GM21381 (cell line): ENCODE measurements around the gene GAL3ST1.
"Not testable (repeated sequence)": the region's sequence is repeated elsewhere in the genome, so short reads cannot be mapped to it uniquely, and the experiment has no call there.

ENCODE experiments used
- ATAC-seq: cut with Tn5 transposase; IDR thresholded peaks from one replicate; pipeline ENCODE4 v1.9.1; 2021; ENCODE audit warnings: mild to moderate bottlenecking, moderate library complexity; ENCODE audit not compliant: unreplicated experiment

Gene GAL3ST1

DNA sequence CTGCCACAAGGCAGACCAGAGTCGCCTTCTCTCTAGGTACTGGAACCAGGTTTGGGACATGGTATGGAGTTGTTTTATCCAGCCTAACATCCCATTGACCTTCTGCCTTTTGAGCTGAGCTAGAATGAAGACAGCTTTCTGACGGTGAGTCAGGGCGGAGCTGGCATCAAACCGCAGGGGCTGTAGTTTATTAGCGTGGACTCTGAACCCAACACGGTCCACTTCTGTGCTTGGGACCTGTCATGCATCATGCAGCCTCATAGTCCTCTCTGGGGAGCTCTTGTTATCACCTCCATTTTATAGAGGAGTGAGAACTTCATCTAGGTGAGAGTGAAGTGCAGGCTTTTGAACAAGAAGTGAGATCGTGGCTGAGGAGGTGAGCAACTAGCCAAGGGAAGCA, 8.3 kb downstream of the GAL3ST1 start:
- ATAC-seq: no peak

DNA sequence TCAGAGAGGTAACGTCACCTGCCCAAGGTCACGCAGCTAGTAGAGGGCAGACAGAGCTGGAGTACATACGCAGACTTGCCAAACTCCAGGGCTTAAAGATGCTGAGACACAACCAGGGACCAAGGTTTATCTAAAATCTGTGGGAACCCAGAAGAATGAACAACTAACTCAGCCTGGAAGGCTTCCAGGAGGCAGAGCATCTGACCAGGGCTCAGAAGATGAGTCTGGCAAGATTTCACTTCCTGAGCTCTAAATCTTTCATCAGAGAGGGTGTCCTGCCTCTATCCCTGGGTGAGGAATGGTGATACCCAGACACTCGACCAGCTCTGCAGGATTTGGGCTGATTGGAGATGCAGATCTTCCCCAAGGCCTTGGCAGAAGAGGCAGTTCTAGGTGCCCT, 9.1 kb downstream of the GAL3ST1 start:
- ATAC-seq: no peak

DNA sequence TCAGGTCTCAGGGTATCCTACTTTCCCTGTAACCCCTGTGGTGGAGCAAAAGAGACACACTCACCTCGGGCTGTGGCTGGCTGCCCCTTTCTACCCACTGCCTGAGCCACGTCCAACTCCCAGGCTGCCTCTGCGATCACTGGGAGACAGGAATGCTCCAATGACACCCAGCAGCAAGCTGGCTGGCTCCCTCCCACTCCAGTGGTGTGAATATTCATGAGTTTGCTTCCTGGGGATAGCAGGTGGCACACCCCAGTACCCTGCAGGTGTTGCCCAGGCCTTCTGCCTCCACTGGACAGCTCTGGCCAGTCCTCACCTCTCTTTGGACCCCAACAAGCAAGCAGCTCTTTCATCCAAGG, 9.7 kb downstream of the GAL3ST1 start:
- ATAC-seq: no peak

DNA sequence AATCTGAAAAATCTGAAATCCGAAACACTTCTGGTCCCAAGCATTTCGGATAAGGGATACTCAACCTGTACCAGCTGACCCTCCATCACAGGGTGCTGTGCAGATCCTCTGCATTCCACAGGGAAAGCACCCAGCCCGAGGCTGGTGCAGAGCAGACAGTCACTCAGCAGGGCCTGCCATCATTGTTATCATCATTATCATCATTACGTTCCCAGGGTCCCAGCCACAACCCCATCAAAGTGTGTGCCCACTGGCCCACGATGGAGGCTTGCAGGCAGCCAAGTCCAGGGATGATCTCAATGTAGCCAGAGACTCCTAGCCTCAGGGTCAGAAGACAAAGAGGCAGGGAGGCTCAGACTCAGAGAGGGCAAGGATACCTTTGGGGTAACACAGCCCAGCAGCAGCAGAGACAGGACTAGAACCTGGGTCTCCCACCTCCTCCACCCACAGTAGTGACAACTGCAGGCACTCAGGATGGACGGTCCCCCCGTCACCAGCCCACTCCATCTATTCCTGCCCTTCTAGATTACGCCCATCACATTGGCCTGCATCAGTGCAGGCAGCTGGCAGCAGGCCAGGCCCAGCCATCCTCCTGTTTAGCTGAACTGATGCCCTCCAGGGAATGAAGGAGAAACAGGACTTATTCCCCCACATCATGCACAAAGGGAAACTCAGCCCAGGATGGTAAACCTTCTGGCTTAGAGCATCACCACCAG, 10.3 kb downstream of the GAL3ST1 start:
- ATAC-seq: no peak

DNA sequence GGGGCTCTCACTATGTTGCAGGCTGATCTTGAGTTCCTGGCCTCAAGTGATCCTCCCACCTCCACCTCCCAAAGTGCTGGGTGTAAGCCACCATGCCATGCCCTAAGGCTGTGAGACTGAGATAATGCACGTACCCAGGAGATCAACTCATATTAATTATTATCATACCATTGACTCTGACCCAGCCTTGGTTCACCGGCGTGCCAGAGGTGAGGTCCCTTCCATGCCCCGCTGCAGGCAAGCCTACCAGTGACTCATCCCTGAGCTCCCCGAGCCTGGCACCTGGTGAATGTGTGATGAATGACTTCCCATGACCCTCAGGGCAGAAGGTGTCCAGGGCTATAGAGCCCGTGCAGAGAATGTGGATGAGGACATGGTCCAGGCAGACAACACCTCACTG, 12.1 kb downstream of the GAL3ST1 start:
- no peak for ATAC-seq

DNA sequence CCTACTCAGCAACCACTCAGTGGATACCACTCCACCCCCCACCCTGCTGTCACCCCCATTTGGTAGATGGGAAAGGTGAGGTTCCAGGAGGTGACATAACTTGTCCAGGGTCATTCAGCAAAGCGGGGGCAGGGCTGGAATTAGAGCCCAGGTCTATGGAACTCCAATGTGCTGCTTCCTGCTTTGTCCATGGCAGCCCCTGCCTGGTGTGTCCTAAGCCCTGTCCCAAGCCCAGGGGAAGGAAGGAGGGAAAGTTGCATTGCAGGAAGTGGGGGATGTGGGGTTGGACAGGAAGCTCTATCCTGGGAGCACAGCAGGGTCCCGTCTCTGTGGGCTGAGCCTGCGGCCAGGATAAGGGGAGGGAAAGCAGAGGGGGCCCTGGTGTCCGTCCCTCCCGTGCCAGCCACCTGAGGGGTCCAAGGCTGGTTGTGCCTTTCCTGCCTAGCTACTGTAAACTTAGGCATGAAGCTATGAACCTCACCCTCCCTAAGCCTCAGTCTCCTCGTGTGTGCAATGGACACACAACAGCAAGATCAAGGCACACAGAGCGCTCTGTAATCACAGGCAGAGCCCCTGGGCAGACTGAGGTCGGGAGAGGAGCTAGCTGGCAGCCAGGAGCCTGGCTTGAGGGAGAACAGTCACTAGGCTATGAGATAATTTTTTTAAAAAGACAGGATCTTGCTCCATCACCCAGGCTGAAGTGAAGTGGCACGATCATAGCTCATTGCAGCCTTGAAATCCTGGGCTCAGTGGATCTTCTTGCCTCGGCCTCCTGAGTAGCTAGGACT, 12.9 kb downstream of the GAL3ST1 start:
- ATAC-seq: no peak

DNA sequence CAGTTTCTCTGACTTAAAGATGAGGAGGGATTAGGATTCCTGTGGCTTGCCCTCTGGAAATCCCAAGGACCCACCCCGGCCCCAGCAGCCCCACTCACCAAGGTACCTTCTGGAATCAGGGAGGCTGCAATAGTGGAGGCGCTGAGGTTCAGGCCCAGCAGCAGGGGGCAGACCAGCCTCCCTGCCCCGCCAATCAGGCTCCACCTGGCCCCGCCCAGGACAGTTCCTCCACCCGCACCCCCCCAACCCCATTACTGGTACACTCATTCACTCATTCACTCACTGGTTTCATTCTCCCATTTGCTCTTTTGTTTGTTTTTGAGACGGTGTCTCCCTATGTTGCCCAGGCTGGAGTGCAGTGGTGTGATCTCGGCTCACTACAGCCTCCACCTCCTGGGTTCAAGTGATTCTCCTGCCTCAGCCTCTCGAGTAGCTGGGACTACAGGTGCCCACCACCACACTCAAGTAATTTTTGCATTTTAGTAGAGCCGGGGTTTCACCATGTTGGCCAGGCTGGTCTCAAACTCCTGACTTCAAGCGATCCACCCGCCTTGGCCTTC, 13.7 kb downstream of the GAL3ST1 start:
- ATAC-seq: not testable (repeated sequence)

DNA sequence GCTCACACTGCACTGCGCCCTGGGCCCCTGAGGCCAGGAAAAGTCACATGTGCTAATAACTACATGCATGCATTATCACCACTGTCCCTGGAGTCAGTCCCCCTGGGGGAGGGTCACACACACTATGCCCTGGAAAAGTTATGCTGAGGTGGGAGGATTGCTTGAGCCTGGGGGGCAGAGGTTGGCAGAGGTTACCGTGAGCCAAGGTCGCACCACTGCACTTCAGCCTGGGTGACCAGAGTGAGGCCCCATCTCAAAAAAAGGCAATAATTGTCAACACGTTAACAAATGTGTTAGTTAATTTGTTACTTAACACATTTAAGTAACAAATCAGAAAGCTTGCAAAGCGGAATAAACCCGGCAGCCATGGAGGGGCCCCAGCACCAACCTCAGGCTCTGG, 14.6 kb downstream of the GAL3ST1 start:
- ATAC-seq: no peak

DNA sequence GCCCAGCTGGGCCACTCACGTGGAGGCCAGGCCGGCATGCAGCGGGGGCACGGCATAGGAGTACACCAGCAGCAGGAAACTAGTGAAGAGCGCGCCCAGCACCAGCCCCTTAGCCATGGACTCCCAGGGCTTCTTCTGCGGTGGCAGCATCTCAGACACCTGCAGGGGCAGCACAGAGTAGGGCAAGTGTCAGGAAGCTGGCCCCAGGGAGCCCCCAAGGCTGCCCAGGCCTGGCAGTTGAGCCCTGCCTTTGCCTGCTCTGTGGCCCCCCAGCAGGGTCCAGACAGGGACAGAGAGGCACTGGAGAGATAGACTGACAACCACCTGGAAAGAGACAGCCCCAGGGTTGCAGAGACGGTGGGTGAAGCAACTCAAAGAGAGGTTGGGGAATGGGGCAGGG, 17.2 kb downstream of the GAL3ST1 start:
- no peak for ATAC-seq

DNA sequence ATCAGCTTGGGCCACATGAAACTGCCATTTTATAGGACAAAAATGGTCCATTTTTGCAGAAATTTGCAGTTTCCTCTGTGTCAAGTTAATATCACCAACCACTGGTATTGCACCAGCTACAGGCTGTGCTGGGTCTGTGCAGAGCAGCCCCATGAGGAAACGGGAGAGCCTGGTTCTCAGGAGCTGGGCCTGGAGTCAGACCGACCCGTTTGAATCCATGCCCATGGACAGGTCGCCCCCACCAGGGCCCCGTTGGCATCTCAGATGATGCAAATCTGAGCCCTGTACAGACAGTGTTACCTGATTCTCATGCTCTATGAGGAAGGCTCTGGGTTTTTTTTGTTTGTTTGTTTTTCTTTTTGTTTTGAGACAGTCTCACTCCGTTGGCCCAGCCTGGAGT, 18.1 kb downstream of the GAL3ST1 start:
- no peak for ATAC-seq

DNA sequence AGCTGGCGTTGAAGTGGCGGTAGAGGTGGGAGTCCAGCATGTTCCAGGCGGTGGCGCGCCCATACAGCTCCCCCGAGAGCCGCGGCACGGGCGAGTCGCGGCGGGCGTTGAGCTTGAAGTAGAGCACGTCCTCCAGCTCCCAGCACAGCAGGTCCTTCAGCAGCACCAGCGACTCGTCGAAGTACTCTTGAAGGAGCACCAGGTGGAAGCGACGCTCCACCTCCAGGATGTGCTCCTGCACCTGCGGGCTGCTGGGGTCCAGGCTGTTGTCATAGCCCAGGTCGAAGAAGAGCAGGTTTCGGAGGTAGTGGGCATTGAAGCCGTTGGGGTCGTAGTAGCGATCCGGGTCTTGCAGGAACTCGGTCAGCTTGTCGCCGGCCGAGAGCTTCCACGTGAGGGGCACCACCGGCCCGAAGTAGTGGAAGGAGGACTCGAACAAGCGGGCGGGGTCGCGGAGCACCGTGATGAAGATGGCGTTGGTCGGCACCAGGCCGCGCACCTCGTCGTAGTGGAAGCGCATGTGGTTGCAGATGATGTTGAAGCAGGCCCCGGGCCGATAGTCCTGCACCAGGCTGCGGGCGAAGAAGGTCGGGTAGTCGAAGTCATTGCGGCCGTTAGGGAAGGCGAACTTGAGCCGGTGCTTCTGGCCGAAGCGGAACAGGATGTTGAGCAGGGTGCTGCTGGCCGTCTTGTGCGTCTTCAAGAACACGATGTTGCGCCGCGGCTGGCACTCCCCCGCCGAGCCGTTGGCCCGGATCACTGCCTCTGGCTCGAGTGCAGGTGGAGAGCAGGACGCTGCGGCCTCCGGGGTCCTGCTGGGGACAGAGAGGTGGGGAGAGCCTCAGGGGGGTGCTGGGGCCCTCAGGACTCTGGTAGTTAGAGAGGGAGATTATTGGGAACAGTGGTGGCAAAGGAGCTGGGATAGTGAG, 18.9 kb downstream of the GAL3ST1 start:
- no peak for ATAC-seq

DNA sequence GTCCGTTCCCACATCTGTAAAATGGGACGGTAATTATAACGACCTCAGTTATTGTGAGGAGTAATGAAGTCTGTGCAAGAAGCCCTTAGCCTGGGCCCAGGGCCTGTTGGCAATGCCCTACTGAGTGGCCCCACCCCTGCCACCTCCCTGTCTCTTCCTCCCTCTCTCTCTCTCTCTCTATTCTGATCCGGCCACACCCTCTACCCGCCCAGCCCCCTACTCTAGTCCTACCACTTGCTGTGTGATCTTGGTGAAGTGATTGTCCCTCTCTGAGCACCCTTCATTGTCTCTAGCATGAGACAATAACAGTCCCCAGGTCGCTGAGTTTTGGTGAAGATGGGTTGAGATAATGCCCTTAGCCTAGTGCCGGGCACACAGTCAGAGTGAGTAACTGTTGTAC, 20.5 kb downstream of the GAL3ST1 start:
- ATAC-seq: no peak

DNA sequence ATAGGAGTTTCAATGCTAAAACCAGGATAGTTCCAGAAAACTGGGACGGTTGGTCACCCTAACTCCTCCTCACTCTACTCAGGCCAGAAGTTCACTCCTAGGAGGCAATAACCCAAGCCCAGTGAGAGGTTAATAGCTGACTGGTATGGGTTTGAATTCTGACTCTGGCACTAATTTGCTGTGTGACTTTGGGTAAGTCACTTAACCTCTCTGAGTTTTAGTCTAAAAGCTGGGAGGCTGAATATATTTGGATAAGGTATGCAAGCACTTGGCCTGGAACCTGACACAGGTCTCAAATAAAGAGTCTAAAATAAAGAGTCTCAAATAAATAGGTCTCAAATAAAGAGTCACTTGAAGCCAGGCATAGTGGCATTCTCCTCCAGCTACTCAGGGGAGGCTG, 21.7 kb downstream of the GAL3ST1 start:
- no peak for ATAC-seq

DNA sequence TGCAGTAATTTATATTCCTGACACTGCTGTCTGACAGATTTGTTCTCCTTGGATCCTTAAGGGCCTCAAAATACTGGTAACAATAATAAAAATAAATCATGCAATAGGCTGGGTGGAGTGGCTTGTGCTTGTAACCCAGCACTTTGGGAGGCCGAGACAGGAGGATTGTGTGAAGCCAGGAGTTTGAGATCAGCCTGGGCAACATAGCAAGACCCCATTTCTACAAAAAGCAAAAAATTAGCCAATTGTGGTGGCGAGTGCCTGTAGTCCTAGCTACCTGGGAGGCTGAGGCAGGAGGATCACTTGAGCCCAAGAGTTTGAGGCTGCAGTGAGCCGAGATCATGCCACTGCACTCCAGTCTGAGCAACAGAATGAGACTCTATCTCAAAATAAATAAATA, 22.7 kb downstream of the GAL3ST1 start:
- ATAC-seq: not testable (repeated sequence)

DNA sequence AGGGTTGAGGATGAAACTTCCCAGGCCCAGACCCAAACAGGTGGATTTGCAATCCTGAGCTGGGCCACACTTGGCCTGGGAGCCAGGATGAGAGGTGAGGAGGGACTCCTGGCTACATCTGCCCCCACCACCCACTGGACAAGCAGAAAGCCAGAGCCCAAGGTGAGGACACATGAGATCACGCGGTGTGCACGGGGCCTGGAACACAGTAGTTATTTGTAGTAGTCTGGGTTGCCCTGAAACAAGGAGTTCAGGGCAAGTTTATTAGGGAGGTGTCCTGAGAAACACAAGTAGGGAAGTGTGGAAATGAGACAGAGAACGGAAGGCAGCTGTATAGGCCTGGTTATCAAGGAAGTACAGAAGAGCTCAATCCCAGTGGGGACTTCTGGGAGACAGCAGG, 27.3 kb downstream of the GAL3ST1 start:
- no peak for ATAC-seq

DNA sequence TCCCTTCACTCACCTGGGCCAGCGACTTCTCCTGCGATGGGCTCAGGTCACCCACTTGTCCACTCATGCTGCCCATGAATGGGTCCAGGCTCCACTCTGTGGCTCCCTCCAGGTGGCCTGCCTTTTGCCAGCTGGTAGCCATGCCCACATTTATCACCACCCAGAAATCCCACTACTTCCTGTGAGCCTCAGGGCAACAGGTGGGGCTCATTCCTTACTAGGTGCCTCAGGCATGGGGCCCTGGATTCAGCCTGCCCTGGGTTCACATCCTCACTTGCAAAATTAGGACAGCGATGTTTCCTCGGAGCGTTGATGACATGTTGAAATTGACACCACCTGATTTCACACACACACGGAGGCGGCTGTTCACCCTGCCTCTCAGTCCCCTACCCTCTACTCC, 27.8 kb downstream of the GAL3ST1 start, which contains the start of gene SEC14L6:
Gene SEC14L6 (minus strand): TSS at position 126 of the 400 bp plus-strand sequence. CDS start 59 bp downstream, at position 67.
- no peak for ATAC-seq

DNA sequence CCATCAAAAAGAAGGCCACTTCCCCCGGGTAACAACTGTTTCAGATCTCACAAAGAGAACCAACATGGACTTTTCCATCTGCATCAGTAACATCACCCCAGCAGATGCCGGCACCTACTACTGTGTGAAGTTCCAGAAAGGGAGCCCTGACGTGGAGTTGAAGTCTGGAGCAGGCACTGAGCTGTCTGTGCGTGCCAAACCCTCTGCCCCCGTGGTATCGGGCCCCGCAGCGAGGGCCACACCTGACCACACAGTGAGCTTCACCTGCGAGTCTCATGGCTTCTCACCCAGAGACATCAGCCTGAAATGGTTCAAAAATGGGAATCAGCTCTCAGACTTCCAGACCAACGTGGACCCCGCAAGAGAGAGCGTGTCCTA, 31.7 kb downstream of the GAL3ST1 start:
- no peak for ATAC-seq

DNA sequence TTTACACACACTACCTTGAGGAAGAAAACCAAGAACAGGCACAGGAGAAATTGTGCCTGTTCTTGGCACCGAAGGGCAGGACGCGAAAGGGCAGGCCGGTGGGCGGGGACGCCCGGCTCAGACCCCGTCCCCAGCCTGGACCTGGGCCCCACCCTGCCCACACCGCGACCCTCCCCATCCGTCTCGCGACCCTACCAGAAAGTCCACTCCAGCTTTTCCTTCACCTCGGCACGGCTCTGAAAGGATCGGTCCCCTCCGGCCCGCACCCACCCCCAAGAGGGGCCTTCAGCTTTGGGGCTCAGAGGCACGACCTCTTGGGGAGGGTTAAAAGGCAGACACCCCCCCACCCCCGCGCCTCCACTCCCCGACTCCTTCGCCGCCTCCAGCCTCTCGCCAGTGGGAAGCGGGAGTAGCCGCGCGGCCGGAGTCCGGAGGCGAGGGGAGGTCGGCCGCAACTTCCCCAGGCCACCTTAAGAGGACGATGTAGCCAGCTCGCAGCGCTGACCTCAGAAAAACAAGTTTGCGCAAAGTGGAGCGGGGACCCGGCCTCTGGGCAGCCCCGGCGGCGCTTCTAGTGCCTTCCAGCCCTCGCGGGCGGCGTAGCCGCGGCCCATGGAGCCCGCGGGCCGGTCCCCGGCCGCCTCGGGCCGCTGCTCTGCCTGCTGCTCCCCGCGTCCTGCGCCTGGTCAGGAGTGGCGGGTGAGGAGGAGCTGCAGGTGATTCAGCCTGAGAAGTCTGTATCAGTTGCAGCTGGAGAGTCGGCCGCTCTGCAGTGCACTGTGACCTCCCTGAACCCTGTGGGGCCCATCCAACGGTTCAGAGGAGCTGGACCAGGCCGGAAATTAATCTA, 32.3 kb downstream of the GAL3ST1 start:
- ATAC-seq: no peak

DNA sequence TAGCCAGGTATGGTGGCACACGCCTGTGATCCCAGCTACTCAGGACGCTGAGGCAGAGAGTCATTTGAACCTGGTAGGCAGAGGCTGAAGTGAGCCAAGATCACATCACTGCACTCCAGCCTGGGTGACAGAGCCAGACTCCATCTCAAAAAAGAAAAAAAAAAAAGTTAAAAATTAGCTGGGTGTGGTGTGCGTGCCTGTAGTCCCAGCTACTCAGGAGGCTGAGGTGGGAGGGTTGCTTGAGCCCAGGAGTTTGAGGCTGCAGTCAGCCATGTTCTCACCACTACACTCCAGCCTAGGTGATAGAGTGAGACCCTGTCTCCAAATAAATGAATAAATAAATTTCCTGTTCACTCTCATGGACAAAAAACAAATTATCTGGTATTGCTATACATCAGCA, 33.0 kb downstream of the GAL3ST1 start:
- not testable (repeated sequence) for ATAC-seq

DNA sequence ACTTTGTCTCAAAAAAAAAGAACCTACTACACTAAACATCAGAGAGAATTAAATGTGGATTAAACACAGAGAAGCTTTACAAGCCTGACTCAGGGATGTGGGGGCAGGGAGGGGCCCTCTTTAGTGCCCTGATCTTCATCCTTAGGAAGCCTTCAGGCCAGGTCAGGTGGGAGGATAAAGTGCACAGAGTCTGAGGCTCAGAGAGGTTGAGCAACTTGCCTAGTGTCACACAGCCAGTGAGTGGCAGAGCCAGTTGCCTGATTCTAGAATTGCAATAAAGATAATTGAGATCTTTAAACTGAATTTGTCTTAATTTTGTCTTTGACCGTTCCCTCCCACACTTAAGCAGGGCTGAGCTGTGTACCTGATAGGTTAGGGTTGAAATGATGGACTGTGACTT, 35.1 kb downstream of the GAL3ST1 start:
- no peak for ATAC-seq
